Heart right ventricle (tissue), 16 donors: Measurements from ENCODE around the gene KIF1B. TPM values are rescaled to one million over a fixed set of nuclear protein-coding genes. Genes with fewer than 3 reads are reported as not detected.

Experiments used
- ATAC-seq, 8 donors: fragments of 200-7000 bp; cut with Tn5 transposase; one replicate each; pipeline ENCODE4 v1.9.1; 2020; ENCODE audit warnings: mild to moderate bottlenecking in 8 of 8, moderate library complexity in 8 of 8, moderate number of reproducible peaks in 1 of 8
- DNase-seq, 2 donors: peaks; one replicate each; pipeline ENCODE4 v3.0.0-alpha.2; 2020
- H3K27ac ChIP-seq, 10 donors: fragments of 200-600 bp; sonication (generic) in 2 of 10; one replicate each; pipeline versions ENCODE4 v1.5.0 to v1.8.0; 2020 to 2022; ENCODE audit warnings: mild to moderate bottlenecking in 3 of 10
- H3K27me3 ChIP-seq, 7 donors: fragments of 200-600 bp; one replicate each; pipeline ENCODE4 v1.8.0; 2021 to 2022; ENCODE audit warnings: mild to moderate bottlenecking in 2 of 7
- H3K36me3 ChIP-seq, 9 donors: fragments of 200-600 bp; sonication (generic) in 1 of 9; one replicate each; pipeline versions ENCODE4 v1.5.0 to v1.8.0; 2020 to 2022; ENCODE audit warnings: mild to moderate bottlenecking in 2 of 9
- H3K4me1 ChIP-seq, 9 donors: fragments of 200-600 bp; sonication (generic) in 1 of 9; one replicate each; pipeline versions ENCODE4 v1.5.0 to v1.8.0; 2020 to 2022; ENCODE audit warnings: mild to moderate bottlenecking in 4 of 9
- H3K4me3 ChIP-seq, 10 donors: fragments of 200-600 bp; sonication (generic) in 2 of 10; one replicate each; pipeline versions ENCODE4 v1.5.0 to v1.8.0; 2020 to 2022; ENCODE audit warnings: mild to moderate bottlenecking in 7 of 10, moderate library complexity in 2 of 10
- H3K9me3 ChIP-seq, 11 donors: fragments of 200-600 bp in 10 of 11; sonication (generic) in 2 of 11; one replicate each; pipeline versions ENCODE4 v1.5.0 to v1.8.0; 2013 to 2022; ENCODE audit warnings: mild to moderate bottlenecking in 2 of 11, control low read depth in 1 of 11, moderate library complexity in 1 of 11
- WGBS, 2 donors: extraction: QIAGEN DNeasy Blood & Tissue Kit; methylation state at CpG; one replicate each; pipeline ENCODE4 v1.1.7; 2013; ENCODE audit warnings: inconsistent platforms in 1 of 2; 5-methylcytosine and 5-hydroxymethylcytosine counted together
- intact Hi-C, 10 donors: fragments of 100-400 bp; cut with DNase I; formaldehyde crosslinking; loops; one replicate each; pipeline versions ENCODE4 v1.11.1 to v1.14.2; 2022
- polyA plus RNA-seq, 2 donors: library from polyadenylated mRNA; stranded (reverse); fragments of 200-250 nt; gene quantifications; one replicate each; pipeline ENCODE4 v1.2.3, GENCODE V29; 2013
- total RNA-seq, 10 donors: library from RNA; stranded (reverse); fragmentation: NEBNext Ultra II Directional in 3 of 10; extraction: Animal tissue kit (Norgen Biotek cat#: 25700) in 3 of 10; gene quantifications; one replicate each; pipeline versions ENCODE4 v1.2.1 to v1.2.4, GENCODE V29; 2021 to 2023
- TF ChIP-seq, protein P1 (sequence below), 9 donors: fragments of 200-600 bp; sonication (generic) in 2 of 9; IDR thresholded peaks; one replicate each; pipeline versions ENCODE4 v1.5.0 to v1.8.0; 2021 to 2022; ENCODE audit warnings: antibody characterized with exemption in 9 of 9, mild to moderate bottlenecking in 5 of 9, moderate library complexity in 1 of 9
- donor health status: Arrhythmogenic right ventricular cardiomyopathy.
- donor health status: ischemic (EF 13 %, LVEDD 7.1; RV severe dilation, severe dysfunction).
- donor health status: healthy with polysubstance abuse.
- donor health status: DM: no; HTN: yes; CAD: no.
- donor health status: DM: no; HTN: no; CAD: no.
- donor health status: ischemic (EF 25% LVEDD 6.9; RV normal size, moderate dysfunction).
- donor health status: ischemic (EF 25% LVEDD 5.7; RV mildly dilated, moderate dysfunction).
- donor health status: healthy.
- donor health status: DM: yes; HTN: yes; CAD: no.
- donor health status: Ischemic cardiomyopathy.
- donor health status: ischemic (EF 35%, LVEDD 5.7; RV mildly dilated, moderate dysfunction).
- donor health status: nonischemic (EF 11% LVEDD 7.7; RV severe dilation, severe dysfunction).
- donor health status: DM: yes; HTN: yes; CAD: no.
- donor health status: PGD.
- donor health status: ischemic (EF 29% LVEDD 5.4; RV normal size, mild dysfunction).
- donor health status: nonischemic (EF 23%, LVEDD 6.1; RV moderate dilation, normal function).

KIF1B gene
- total and polyA plus RNA-seq, 12 donors: 21.6 to 107 (median 87.5) TPM

DNA sequence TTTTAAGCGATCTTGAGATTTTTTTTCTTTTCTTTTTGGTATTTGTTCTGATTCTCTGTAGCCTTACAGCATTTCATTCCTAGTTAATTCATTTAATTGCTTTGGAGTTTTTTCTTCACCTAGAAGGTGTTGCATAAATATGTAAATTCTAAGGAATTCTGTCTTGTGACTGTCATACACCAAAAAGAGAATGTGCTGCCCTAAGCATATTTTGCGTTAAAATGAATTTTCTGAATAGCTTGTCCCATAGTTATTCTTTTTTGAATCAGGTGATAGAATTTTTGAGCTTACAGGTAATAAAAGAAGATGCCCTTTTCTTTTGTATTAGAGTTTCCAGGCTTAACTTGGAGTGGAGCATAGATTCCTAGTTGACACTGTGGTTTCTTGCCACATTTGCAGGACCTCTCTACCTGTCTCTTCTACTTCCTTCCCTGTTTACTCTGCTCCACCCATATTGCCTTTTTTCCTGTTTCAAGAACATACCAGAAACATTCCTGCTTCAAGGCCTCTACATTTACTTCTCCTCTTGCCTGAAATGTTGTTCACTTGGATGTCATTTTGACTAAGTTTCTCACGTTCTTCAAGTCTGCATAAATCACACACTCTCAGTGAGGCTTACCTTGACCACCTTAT is 53.2 kb downstream of the KIF1B start:
- peaks cover 0 to 19% (median 10%) of the 10 kb centered on the region in 9 donors for H3K4me1 ChIP-seq
- ATAC-seq (no peak), DNase-seq (no peak)
- no peaks in the 10 kb centered on the region for H3K9me3 ChIP-seq
- peaks cover 0 to 100% (median 44%) of the 10 kb centered on the region in 9 donors for H3K36me3 ChIP-seq
- no peaks in the 10 kb centered on the region for H3K27me3 ChIP-seq
- TF ChIP-seq, protein P1, sequence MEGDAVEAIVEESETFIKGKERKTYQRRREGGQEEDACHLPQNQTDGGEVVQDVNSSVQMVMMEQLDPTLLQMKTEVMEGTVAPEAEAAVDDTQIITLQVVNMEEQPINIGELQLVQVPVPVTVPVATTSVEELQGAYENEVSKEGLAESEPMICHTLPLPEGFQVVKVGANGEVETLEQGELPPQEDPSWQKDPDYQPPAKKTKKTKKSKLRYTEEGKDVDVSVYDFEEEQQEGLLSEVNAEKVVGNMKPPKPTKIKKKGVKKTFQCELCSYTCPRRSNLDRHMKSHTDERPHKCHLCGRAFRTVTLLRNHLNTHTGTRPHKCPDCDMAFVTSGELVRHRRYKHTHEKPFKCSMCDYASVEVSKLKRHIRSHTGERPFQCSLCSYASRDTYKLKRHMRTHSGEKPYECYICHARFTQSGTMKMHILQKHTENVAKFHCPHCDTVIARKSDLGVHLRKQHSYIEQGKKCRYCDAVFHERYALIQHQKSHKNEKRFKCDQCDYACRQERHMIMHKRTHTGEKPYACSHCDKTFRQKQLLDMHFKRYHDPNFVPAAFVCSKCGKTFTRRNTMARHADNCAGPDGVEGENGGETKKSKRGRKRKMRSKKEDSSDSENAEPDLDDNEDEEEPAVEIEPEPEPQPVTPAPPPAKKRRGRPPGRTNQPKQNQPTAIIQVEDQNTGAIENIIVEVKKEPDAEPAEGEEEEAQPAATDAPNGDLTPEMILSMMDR (IDR thresholded peaks at IDR 0.05): no peak
- no peak overlapping the region for H3K4me3 ChIP-seq
- intact Hi-C loops: no loop called here
- 93% methylated on average over 3 of the region's 3 CpGs for WGBS, 2 donors
- H3K27ac ChIP-seq: no peak overlapping the region

DNA sequence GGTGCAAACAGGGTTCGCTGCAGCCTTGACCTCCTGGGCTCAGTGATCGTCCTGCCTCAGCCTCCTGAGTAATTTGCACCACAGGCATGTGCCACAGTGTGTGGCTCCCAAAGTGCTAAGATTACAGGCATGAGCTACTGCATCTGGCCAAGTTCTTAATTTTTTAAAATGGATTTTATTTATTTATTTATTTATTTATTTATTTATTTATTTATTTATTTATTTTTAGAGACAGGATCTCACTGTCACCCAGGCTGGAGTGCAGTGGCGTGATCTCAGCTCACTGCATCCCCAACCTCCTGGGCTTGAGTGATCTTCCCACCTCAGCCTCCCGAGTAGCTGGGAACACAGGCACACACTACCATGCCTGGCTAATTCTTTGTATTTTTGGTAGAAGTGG is 54.7 kb downstream of the KIF1B start:
- intact Hi-C loops: no loop called here
- no peak overlapping the region for H3K27ac ChIP-seq

DNA sequence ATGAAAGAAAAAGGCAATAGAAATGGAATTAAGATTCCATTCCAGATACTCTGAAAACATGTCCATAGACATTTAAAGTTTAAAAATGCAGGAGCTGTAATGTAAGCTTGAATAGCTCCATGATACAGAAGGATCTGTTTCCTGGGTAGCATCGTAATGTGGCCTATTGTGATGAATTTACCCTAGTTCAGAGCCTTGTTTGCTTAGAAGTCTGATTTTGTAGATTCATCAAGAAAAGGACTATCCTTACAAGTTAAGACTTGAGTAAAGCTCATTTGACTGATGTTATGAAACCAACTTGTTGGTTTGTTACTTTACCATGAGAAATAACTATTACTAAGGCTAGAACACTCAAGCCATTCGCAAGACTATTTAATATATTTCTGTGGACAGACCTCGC is 55.5 kb downstream of the KIF1B start:
- no peak for DNase-seq
- Histone ChIP-seq H3K4me3 (no peak overlapping the region), H3K9me3 (no peaks in the 10 kb centered on the region), H3K27me3 (no peaks in the 10 kb centered on the region), H3K4me1 (peaks cover 0 to 16% (median 10%) of the 10 kb centered on the region in 9 donors), H3K36me3 (peaks cover 0 to 100% (median 32%) of the 10 kb centered on the region in 9 donors), H3K27ac (no peak overlapping the region)
- intact Hi-C loops: no loop called here
- ATAC-seq: no peak
- TF ChIP-seq, protein P1 (IDR thresholded peaks at IDR 0.05): no peak
- 97 to 100% methylated on average over 3 of the region's 3 CpGs for WGBS, 2 donors

More for the DNA sequence above, 54.7 kb downstream of the KIF1B start:
- H3K4me3 ChIP-seq: no peak overlapping the region
- H3K4me1 ChIP-seq: peaks cover 0 to 16% (median 10%) of the 10 kb centered on the region in 9 donors
- H3K9me3 ChIP-seq: no peaks in the 10 kb centered on the region
- ATAC-seq (no peak), DNase-seq (no peak)
- H3K27me3 ChIP-seq: no peaks in the 10 kb centered on the region
- H3K36me3 ChIP-seq: peaks cover 0 to 100% (median 40%) of the 10 kb centered on the region in 9 donors
- TF ChIP-seq, protein P1 (IDR thresholded peaks at IDR 0.05): no peak
- 91 to 98% methylated on average over 4 of the region's 4 CpGs for WGBS, 2 donors

DNA sequence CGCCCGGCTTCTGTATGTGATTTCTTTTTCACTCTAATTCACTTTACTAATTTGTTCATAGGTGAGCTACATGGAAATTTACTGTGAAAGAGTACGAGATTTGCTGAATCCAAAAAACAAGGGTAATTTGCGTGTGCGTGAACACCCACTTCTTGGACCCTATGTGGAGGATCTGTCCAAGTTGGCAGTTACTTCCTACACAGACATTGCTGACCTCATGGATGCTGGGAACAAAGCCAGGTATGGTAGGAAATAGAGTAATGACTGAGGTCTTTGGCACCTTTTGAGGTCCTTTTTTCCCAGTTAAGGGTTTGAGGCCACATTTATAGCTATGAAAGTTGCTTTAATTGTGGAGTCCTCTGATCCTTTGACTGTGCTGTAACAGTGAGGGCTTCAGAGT is 56.9 kb downstream of the KIF1B start:
- peaks cover 0 to 100% (median 23%) of the 10 kb centered on the region in 9 donors for H3K36me3 ChIP-seq
- H3K9me3 ChIP-seq: no peaks in the 10 kb centered on the region
- WGBS, 2 donors: 82% methylated on average over 5 of the region's 5 CpGs
- intact Hi-C loops: no loop called here
- no peak overlapping the region for H3K4me3 ChIP-seq
- H3K27me3 ChIP-seq: no peaks in the 10 kb centered on the region
- TF ChIP-seq, protein P1 (IDR thresholded peaks at IDR 0.05): no peak
- peak in 5 of 8 donors; percentile 65 to 90 (median 77) for ATAC-seq
- H3K27ac ChIP-seq: peak overlapping the region in 2 of 10 donors; percentile 5 to 35
- H3K4me1 ChIP-seq: peaks cover 0 to 26% (median 13%) of the 10 kb centered on the region in 9 donors
- DNase-seq: peak in 1 of 2 donors; percentile 37
